HG03575 (cell line): ENCODE data around the gene B3GNT2.
"Not testable (repeated sequence)": the region's sequence is repeated elsewhere in the genome, so short reads cannot be mapped to it uniquely, and the experiment has no call there.

Source experiments
- ATAC-seq: cut with Tn5 transposase; IDR thresholded peaks from one replicate; pipeline ENCODE4 v1.9.1; 2021; ENCODE audit not compliant: unreplicated experiment, insufficient number of reproducible peaks, low FRiP score; ENCODE audit errors: extremely low read depth

The B3GNT2 gene

DNA sequence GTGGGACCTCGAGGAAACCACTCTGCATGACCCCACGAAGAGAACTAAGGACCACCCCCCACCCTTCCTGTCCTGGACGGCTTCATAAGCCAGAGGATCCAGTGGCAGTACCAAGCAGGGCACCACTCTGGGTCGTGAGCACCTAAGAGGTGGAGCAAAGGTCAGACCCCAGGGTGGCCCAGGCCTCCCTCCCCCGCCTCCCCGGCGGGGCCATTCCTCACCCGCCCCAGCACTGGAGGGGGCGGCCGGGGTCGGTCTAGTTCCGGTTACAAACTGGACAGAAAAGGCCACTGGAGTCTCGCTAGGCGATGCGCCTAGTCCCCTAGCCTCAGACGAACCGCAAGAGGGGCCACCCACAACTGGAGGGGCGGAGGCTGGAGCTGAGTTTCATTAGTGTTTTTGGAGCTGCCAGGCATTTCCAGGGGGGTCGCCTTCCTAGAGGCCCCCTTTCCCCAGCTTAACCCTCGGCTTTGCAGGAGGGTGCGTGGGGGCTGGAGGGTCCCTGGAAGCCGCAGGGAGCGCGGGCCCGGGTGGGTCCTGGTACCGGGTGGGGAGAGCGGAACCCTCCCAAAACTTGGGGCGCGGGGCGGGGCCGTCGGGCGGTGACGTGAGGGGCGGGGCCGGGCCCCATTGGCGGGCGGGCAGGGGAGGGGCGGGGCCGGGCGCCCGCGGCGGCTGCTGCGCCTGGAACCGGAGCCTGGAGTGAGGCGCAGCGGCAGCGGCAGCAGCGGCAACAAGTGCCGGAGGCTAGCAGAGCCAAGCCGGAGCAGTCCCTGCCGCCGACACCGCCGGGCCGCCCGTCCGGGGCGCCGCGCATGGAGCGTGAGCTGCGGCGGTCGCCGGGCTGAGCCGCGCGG is at the start of gene B3GNT2:
TSS of gene B3GNT2 (plus strand) at position 695 of the 857 bp plus-strand sequence. CDS start 26,106 bp downstream, outside the sequence.
- ATAC-seq: no peak

- ATAC-seq: not testable (repeated sequence)
Measured at GRCh38 chr2:62146790-62147189, 49.1 kb upstream of the B3GNT2 start.

- ATAC-seq: no peak
Measured at GRCh38 chr2:62147610-62148301, 48.2 kb upstream of the B3GNT2 start.

DNA sequence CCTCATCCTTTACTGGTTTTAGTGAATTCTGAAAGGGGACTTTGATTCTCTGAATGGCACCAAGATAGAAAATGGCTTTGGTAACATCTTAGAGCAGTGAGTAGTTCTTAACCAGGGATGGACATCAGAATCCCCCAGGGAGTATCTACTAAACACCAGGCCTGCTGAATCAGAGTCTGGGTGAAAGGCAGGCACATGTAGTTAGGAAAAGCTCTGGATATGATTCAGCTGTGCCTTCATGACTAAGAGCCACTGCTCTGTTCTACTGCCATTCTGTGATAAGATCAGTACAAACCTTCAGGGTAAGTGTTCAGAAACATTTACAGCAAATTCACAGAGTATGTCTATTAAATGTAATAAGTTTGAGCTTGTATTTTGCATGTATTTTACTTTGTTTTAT is 46.2 kb upstream of the B3GNT2 start:
- no peak for ATAC-seq

- no peak for ATAC-seq
Measured at GRCh38 chr2:62150597-62151305, 45.2 kb upstream of the B3GNT2 start.

- ATAC-seq: no peak
Measured at GRCh38 chr2:62151306-62151638, 44.6 kb upstream of the B3GNT2 start.

GRCh38 chr2:62152000-62152399 is 43.9 kb upstream of the B3GNT2 start:
- ATAC-seq: no peak

DNA sequence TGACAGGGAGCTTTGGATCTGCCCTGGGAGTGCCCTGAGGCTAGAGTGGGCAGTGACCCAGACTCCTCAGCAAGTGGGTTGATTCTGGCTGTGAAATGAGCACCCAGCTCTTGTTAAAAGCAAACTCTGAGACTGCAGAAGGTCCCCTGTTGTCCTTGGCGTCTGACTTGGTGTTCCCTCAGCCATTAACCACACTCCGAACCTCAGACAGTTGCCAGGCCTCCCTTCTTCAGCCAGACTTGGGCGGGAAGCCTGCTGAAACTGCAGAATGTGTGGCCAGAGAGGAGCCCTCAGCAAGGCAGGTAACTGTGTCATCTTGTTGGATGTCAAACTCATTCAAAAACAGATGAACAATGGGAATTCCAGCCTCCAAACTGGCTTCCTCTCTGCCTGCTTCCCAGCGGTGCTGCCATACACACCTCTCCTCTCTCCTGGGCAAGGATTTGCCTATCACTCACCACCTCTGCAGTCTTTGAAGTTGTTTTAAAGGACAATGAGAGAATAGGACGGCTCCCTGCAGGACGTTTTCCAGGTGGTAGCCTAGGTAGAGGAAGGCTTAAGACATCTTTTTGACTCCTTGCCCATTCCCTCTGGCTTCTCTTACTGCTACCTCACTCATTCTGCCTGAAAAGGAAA is 38.9 kb upstream of the B3GNT2 start:
- no peak for ATAC-seq

GRCh38 chr2:62158444-62159121 is 37.3 kb upstream of the B3GNT2 start:
- no peak for ATAC-seq

DNA sequence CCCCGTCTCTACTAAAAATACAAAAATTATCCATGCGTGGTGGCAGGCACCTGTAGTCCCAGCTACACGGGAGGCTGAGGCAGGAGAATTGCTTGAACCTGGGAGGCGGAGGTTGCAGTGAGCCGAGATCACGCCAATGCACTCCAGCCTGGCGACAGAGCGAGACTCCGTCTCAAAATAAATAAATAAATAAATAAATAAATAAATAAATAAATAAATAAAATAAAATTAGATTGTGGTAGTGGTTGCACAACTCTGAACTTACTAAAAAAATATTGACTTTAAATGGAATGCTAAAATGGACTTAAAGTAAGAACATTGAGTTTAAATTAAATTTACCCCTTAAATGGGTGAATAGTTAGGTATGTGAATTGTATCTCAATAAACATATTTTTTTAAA is 35.2 kb upstream of the B3GNT2 start:
- ATAC-seq: not testable (repeated sequence)

GRCh38 chr2:62163106-62163831 is 32.6 kb upstream of the B3GNT2 start:
- no peak for ATAC-seq

- ATAC-seq: no peak
Measured at GRCh38 chr2:62163834-62164233, 32.1 kb upstream of the B3GNT2 start.

GRCh38 chr2:62175728-62176127 is 20.2 kb upstream of the B3GNT2 start:
- ATAC-seq: no peak

DNA sequence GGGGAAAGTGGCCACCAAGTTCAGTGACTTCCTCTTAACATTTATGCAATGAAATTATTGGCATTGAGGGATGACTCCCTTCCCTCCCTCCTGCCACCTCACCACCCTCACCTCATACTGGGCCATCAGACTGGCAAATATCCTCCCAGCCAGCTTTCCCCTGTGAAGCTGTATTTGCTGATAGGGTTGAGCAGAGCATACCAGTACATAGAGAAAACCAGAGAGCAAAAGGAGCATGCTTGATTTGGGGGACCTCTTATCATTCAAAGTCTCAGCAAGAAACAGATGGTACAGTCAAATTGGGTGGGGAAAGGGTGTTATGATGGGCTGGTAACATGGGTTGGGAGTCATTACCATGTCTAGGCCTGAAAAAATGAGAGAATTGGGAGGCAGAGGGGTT is 19.1 kb upstream of the B3GNT2 start:
- no peak for ATAC-seq

- no peak for ATAC-seq
Measured at GRCh38 chr2:62177392-62178049, 18.4 kb upstream of the B3GNT2 start.

DNA sequence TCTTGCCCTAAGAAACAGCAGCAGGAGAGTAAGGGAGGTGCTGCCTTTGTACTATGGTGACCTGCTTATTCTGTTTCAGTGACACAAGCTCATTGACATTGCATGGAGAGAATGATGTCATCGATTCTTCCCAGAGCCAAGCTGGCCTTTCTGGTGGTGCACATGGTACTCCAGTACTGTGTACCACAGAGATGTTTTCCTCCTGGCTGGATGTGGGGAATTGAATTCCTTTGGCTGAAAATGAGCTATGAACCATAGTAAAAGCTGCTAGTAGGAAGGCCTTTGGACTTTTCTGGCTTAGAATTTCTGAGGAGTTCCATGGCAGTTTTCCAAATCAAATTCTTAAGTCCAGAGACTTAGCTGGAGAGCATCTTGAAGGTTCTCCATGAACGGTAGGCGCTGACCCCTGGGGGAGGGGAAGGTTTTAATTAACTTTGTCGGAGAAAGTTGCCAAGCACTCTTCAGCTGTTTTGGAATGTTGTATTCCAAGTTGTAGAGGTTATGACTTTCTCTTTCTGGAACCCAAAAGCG is 17.1 kb upstream of the B3GNT2 start:
- ATAC-seq: no peak

GRCh38 chr2:62180975-62181374 is 14.9 kb upstream of the B3GNT2 start:
- ATAC-seq: no peak

DNA sequence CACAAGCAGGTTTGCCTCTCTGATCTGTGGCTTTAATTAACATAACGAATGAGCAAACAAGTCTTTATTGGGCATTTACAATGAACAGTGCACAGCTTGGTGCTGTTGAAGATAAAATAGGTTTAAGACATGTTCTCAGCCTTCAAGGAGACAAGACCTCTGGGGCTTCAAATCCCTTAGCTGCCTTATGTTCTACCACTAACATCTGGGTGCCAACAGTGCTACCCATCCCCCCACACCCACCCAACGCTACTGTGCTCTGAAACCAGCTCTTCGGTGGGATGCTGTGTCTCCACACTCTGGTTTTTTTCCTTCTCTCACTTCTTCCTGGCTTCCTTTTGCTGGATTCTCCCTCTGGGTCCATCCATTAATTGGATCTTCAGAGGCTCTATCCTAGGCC is 14.1 kb upstream of the B3GNT2 start:
- no peak for ATAC-seq
